Measurements from ENCODE around the gene GPX7.

DNA sequence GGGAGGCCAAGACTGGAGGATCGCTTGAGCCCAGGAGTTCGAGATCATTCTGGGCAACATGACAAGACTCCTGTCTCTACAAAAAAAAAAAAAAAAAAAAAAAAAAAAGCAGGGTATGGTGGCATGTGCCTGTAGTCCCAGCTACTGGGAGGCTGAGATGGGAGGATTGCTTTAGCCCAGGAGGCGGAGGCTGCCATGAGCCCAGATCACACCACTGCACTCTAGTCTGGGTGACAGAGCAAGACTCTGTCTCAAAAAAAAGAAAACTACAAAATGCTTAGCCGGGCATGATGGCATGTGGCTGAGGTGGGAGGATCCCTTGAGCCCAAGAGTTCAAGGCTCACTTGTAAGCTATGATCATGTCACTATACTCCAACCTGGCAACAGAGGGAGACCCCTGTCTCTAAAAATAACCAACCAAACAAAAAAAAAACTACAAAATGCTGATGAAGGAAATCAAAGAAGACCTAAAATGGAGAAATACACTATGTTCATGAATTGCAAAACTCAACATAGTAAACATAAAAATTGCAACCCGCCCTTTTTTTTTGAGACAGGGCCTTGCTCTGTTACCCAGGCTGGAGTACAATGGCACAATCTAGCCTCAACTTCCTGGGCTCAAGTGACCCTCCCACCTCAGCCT, 51.2 kb downstream of the GPX7 start:
- no peak for TF ChIP-seq CTCF (tag by site-specific recombination; IDR thresholded peaks at IDR 0.05)
- TF ChIP-seq, protein P1, sequence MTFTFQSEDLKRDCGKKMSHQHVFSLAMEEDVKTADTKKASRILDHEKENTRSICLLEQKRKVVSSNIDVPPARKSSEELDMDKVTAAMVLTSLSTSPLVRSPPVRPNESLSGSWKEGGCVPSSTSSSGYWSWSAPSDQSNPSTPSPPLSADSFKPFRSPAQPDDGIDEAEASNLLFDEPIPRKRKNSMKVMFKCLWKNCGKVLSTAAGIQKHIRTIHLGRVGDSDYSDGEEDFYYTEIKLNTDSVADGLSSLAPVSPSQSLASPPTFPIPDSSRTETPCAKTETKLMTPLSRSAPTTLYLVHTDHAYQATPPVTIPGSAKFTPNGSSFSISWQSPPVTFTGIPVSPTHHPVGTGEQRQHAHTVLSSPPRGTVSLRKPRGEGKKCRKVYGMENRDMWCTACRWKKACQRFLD (tag by site-specific recombination; IDR thresholded peaks at IDR 0.05): no peak
- TF ChIP-seq ZNF391 (tag by site-specific recombination; IDR thresholded peaks at IDR 0.05; ENCODE audit: borderline replicate concordance, low read depth): no peak

Measured in HEK293 (cell line).